PC-3 (cell line): ENCODE measurements around the gene FBXO31.

Source experiments
- CTCF ChIP-seq: fragments of 300-600 bp; sonication (generic); conservative IDR thresholded peaks from 2 replicates; pipeline ENCODE4 v1.5.1; 2017; ENCODE audit warnings: antibody characterized with exemption, low read depth, mild to moderate bottlenecking, low read length
- EZH2phosphoT487 ChIP-seq: fragments of 300-600 bp; sonication (generic); IDR thresholded peaks from 2 replicates; pipeline ENCODE4 v1.6.1; 2018; ENCODE audit warnings: mild to moderate bottlenecking, antibody characterized with exemption, low read length, borderline replicate concordance

GRCh38 chr16:87342504-87342903 lies 41.1 kb downstream of the FBXO31 start:
- TF ChIP-seq CTCF, result no peak
- no peak for TF ChIP-seq EZH2phosphoT487
